Measurements from ENCODE around the gene SYCP2L.

GRCh38 chr6:10837622-10837994, 49.2 kb upstream of the SYCP2L start:
- no peak for TF ChIP-seq CTCF (IDR thresholded peaks at IDR 0.05)
- TF ChIP-seq POLR2AphosphoS5 (IDR thresholded peaks at IDR 0.05), result no peak
